HFF-Myc (cell line): ENCODE measurements around the gene HGS.
A peak's percentile ranks its signal among the peaks of the same experiment; 100 is the strongest.

Source experiments
- DNase-seq: peaks from one replicate; pipeline ENCODE4 v3.0.0-alpha.2; 2011; ENCODE audit warnings: low read depth; ENCODE audit errors: extremely low read depth
- H3K4me3 ChIP-seq: replicated peaks from 2 replicates; pipeline ENCODE4 v1.5.1; 2011; ENCODE audit warnings: low read depth, mild to moderate bottlenecking, control low read depth, low read length
- CTCF ChIP-seq: IDR thresholded peaks from 2 replicates; pipeline ENCODE4 v1.5.1; 2012; ENCODE audit warnings: mild to moderate bottlenecking, low read depth, low read length, control low read depth; ENCODE audit errors: missing control alignments

HGS gene

GRCh38 chr17:81648013-81648706 lies 35.7 kb upstream of the HGS start:
- DNase-seq = no peak
- no peak overlapping the region for H3K4me3 ChIP-seq
- TF ChIP-seq CTCF = no peak

- TF ChIP-seq CTCF = no peak
- H3K4me3 ChIP-seq = no peak overlapping the region
- DNase-seq = no peak
These were observed 35.1 kb upstream of the HGS start for GRCh38 chr17:81648707-81649085.

- TF ChIP-seq CTCF = no peak
- no peak overlapping the region for H3K4me3 ChIP-seq
- DNase-seq = no peak
These were observed 32.9 kb upstream of the HGS start for GRCh38 chr17:81650951-81651350.

GRCh38 chr17:81651692-81652091 lies 32.1 kb upstream of the HGS start:
- peak; percentile 49 for DNase-seq
- H3K4me3 ChIP-seq = no peak overlapping the region

GRCh38 chr17:81652906-81653771 lies 30.7 kb upstream of the HGS start:
- no peak for DNase-seq
- no peak overlapping the region for H3K4me3 ChIP-seq
- TF ChIP-seq CTCF = no peak

More at GRCh38 chr17:81651692-81652091, 32.1 kb upstream of the HGS start:
- TF ChIP-seq CTCF = no peak

- no peak overlapping the region for H3K4me3 ChIP-seq
- DNase-seq = no peak
- no peak for TF ChIP-seq CTCF
These were observed 28.3 kb upstream of the HGS start for GRCh38 chr17:81655378-81656117.
